GM12878 (cell line): Measurements from ENCODE around the gene SUSD2. TPM values are rescaled to one million over a fixed set of nuclear protein-coding genes. Genes with fewer than 3 reads are reported as not detected.

Source experiments
- ATAC-seq: fragments of 200-7000 bp; cut with Tn5 transposase; 3 replicates; pipeline ENCODE4 v1.9.1; 2020; ENCODE audit warnings: mild to moderate bottlenecking, moderate library complexity
- BruUV-seq: library from RNA; stranded (reverse); fragments of 400-500 nt; replicated peaks from 2 replicates; lab custom pipeline; 2021; lab: Mats Ljungman, UMichigan
- CTCF ChIA-PET: fragments of 300-600 bp; sonication (Branson Sonifier 250); formaldehyde crosslinking; extraction: SDS; loops from one replicate; lab custom pipeline; 2021; ENCODE audit warnings: inconsistent platforms; lab: Yijun Ruan, JAX
- POLR2A ChIA-PET: fragments of 350-600 bp; formaldehyde crosslinking; extraction: SDS; loops from one replicate; lab custom pipeline; 2021; ENCODE audit warnings: inconsistent platforms; lab: Charles Lee
- RAD21 ChIA-PET: fragments of 300-600 bp; sonication (Branson Sonifier 250); formaldehyde crosslinking; loops from one replicate; lab custom pipeline; 2023; ENCODE audit warnings: antibody characterized with exemption; ENCODE audit not compliant: unreplicated experiment; lab: Charles Lee
- SMC1A ChIA-PET: fragments of 300-600 bp; sonication (Branson Sonifier 250); formaldehyde crosslinking; loops from one replicate; lab custom pipeline; 2023; ENCODE audit not compliant: unreplicated experiment, uncharacterized antibody; lab: Charles Lee
- DNase-seq: peaks from one replicate; pipeline ENCODE4 v3.0.0-alpha.2; 2011; ENCODE audit warnings: low read depth, low spot score
- FAIRE-seq: peaks from 3 replicates; lab custom pipeline; 2011; peaks lifted over from hg19 to GRCh38; lab: Jason Lieb, UNC
- H2AFZ ChIP-seq: 2 replicates; pipeline ENCODE4 v1.6.0; 2011; ENCODE audit warnings: low read depth, low read length, control low read depth; ENCODE audit not compliant: control insufficient read depth
- H3K27ac ChIP-seq: 2 replicates; pipeline ENCODE4 v1.5.1; 2011; ENCODE audit warnings: control low read depth; ENCODE audit not compliant: control insufficient read depth, insufficient read depth
- H3K27me3 ChIP-seq, 2 experiments: replicated peaks in 1 of 2; 2 replicates each; pipeline versions ENCODE4 v1.6.0 to v1.6.1; 2011; ENCODE audit warnings: low read length in 1 of 2; ENCODE audit not compliant: control insufficient read depth in 2 of 2, insufficient read depth in 2 of 2
- H3K36me3 ChIP-seq, 2 experiments: 2 replicates each; pipeline ENCODE4 v1.5.1; 2011; ENCODE audit warnings: low read length in 1 of 2; ENCODE audit not compliant: control insufficient read depth in 2 of 2, insufficient read depth in 2 of 2
- H3K4me1 ChIP-seq: 2 replicates; pipeline ENCODE4 v1.6.1; 2011; ENCODE audit warnings: mild to moderate bottlenecking, low read length, moderate library complexity, mixed read lengths; ENCODE audit not compliant: control insufficient read depth, insufficient read depth
- H3K4me2 ChIP-seq: 2 replicates; pipeline ENCODE4 v1.6.0; 2011; ENCODE audit warnings: control low read depth; ENCODE audit not compliant: control insufficient read depth, insufficient read depth
- H3K4me3 ChIP-seq: fragments of 200-600 bp; sonication (generic); 2 replicates; pipeline ENCODE4 v1.5.1; 2016
- H3K79me2 ChIP-seq: 2 replicates; pipeline ENCODE4 v1.6.0; 2011; ENCODE audit warnings: low read length; ENCODE audit not compliant: control insufficient read depth, insufficient read depth
- H3K9ac ChIP-seq: 2 replicates; pipeline ENCODE4 v1.8.0; 2011; ENCODE audit warnings: low read length, control low read depth, mixed read lengths; ENCODE audit not compliant: control insufficient read depth, insufficient read depth
- H3K9me3 ChIP-seq: replicated peaks from 3 replicates; pipeline ENCODE4 v1.5.1; 2011; ENCODE audit warnings: mild to moderate bottlenecking, low read length; ENCODE audit not compliant: control insufficient read depth, insufficient read depth
- H4K20me1 ChIP-seq: 2 replicates; pipeline ENCODE4 v1.6.0; 2011; ENCODE audit not compliant: control insufficient read depth, insufficient read depth
- CBFB ChIP-seq: IDR thresholded peaks from 2 replicates; pipeline ENCODE4 v1.6.1; 2016; ENCODE audit warnings: antibody characterized with exemption, low read depth
- CREM ChIP-seq: IDR thresholded peaks from 2 replicates; pipeline ENCODE4 v1.6.1; 2014; ENCODE audit warnings: antibody characterized with exemption, low read depth
- NFXL1 ChIP-seq: fragments of 450-650 bp; IDR thresholded peaks from 2 replicates; pipeline ENCODE4 v1.6.1; 2017; ENCODE audit warnings: antibody characterized with exemption, mild to moderate bottlenecking, borderline replicate concordance
- NR2C1 ChIP-seq: fragments of 450-650 bp; IDR thresholded peaks from 2 replicates; pipeline ENCODE4 v1.6.1; 2017; ENCODE audit warnings: antibody characterized with exemption, mild to moderate bottlenecking, moderate library complexity
- RAD51 ChIP-seq: fragments of 450-650 bp; IDR thresholded peaks from 2 replicates; pipeline ENCODE4 v1.6.1; 2016; ENCODE audit warnings: moderate library complexity, mild to moderate bottlenecking, inconsistent platforms
- RB1 ChIP-seq: fragments of 450-650 bp; formaldehyde crosslinking; IDR thresholded peaks from 2 replicates; pipeline ENCODE4 v1.6.1; 2017; ENCODE audit warnings: mild to moderate bottlenecking, borderline replicate concordance
- SIX5 ChIP-seq: IDR thresholded peaks from 2 replicates; pipeline ENCODE4 v1.6.1; 2011; ENCODE audit warnings: mild to moderate bottlenecking, low read depth, low read length, moderate library complexity; ENCODE audit not compliant: severe bottlenecking
- STAT3 ChIP-seq: IDR thresholded peaks from 2 replicates; pipeline ENCODE4 v1.6.1; 2011; ENCODE audit warnings: low read depth, low read length, improper control_type of control experiment
- SUPT20H ChIP-seq: IDR thresholded peaks from 2 replicates; pipeline ENCODE4 v1.6.1; 2011; ENCODE audit warnings: low read depth, mild to moderate bottlenecking, low read length, moderate library complexity, borderline replicate concordance; ENCODE audit not compliant: control insufficient read depth
- ZNF384 ChIP-seq: IDR thresholded peaks from 2 replicates; pipeline ENCODE4 v1.6.1; 2012; ENCODE audit warnings: low read depth, mild to moderate bottlenecking, low read length, improper control_type of control experiment, borderline replicate concordance
- WGBS: methylation state at CpG from one replicate; pipeline ENCODE4 v1.1.6; 2016; ENCODE audit warnings: low lambda C conversion rate; ENCODE audit not compliant: insufficient replicate concordance, insufficient coverage; ENCODE audit errors: missing lambda C conversion rate; 5-methylcytosine and 5-hydroxymethylcytosine counted together
- in situ Hi-C: fragments of 300-500 bp; cut with MboI; formaldehyde crosslinking; loops from 9 replicates; pipeline ENCODE4 v1.14.3; 2018; ENCODE audit warnings: mixed read lengths
- intact Hi-C: fragments of 100-400 bp; cut with micrococcal nuclease; formaldehyde crosslinking; loops from one replicate; pipeline ENCODE4 v1.14.2; 2022; ENCODE audit not compliant: unreplicated experiment
- polyA plus RNA-seq, 11 experiments: library from polyadenylated mRNA; depleted of rRNA in 4 of 11; unstranded in 6 of 11; stranded (reverse) in 5 of 11; fragments of >200 nt; fragmentation: Nextera tagmentation in 4 of 11; fragmentation: Illumina TruSeq in 1 of 11; extraction: Ambion mirVana in 4 of 11; extraction: Trizol in 1 of 11; gene quantifications; 1 replicate in 1 of 11; 2 replicates in 10 of 11; pipeline versions ENCODE4 v1.2.1 to v1.2.3, GENCODE V29; 2011 to 2016; ENCODE audit warnings: inconsistent platforms in 2 of 11, missing spikeins in 2 of 11, low read depth in 1 of 11
- total RNA-seq, 4 experiments: library from RNA; depleted of rRNA in 3 of 4; stranded (reverse); fragments of >200 nt in 3 of 4; fragmentation: Illumina TruSeq in 1 of 4; extraction: Trizol in 1 of 4; gene quantifications; 2 replicates each; pipeline versions ENCODE4 v1.2.1 to v1.2.3, GENCODE V29; 2013 to 2021
- TF ChIP-seq, protein P1 (sequence below): fragments of 450-650 bp; IDR thresholded peaks from 2 replicates; pipeline ENCODE4 v1.6.1; 2016; ENCODE audit warnings: mild to moderate bottlenecking
- TF ChIP-seq, protein P2 (sequence below): IDR thresholded peaks from 2 replicates; pipeline ENCODE4 v1.6.1; 2012; ENCODE audit warnings: low read length, inconsistent platforms

SUSD2 gene
- total and polyA plus RNA-seq, 10 of the 15 experiments (the other 5 are each of a cell fraction or from before 2014, with no cell fraction given): 0.04 to 0.31 (median 0.11) TPM; not detected in 5

DNA sequence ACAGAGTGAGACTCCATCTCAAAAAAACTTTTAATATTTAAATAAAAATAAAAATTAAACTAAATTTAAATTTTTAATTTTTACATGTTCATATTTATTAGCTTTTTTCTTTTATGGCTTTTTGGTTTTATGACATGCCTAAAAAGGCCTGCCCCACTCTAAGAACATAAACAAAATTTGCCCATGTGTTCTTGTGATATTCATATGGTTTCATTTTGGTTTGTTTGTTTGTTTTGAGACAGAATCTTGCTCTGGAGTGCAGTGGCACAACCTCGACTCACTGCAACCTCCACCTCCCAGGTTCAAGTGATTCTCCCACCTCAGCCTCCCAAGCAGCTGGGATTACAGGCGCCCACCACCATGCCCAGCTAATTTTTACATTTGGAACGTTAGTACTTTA is 27.7 kb downstream of the SUSD2 start:
- CTCF ChIA-PET: interaction anchor here (1.4 kb wide), 1 partner anchor 21 kb away, joined by 6 read pairs; no protein-coding TSS in a partner anchor
- no peak for ATAC-seq
- TF ChIP-seq RAD51 (no peak), ZNF384 (no peak), CBFB (no peak)
- TF ChIP-seq, all 136 proteins: peak for 0
- in situ Hi-C loops: no loop called here
- H4K20me1 ChIP-seq: no peaks in the 10 kb centered on the region
- no peak overlapping the region for H3K4me3 ChIP-seq
- FAIRE-seq (no peak), DNase-seq (no peak)
- no peaks in the 10 kb centered on the region for H3K79me2 ChIP-seq
- H3K4me1 ChIP-seq: no peaks in the 10 kb centered on the region
- no peak overlapping the region for H3K27ac ChIP-seq
- no peak overlapping the region for H3K9ac ChIP-seq
- RAD21 ChIA-PET: no interaction called here
- H2AFZ ChIP-seq: no peak overlapping the region
- no peaks in the 10 kb centered on the region for H3K36me3 ChIP-seq
- H3K4me2 ChIP-seq: no peak overlapping the region
- H3K27me3 ChIP-seq: no peaks in the 10 kb centered on the region
- POLR2A ChIA-PET: interaction anchor here (1.1 kb wide), 1 partner anchor 35 kb away, joined by 3 read pairs; no protein-coding TSS in a partner anchor
- H3K9me3 ChIP-seq: no peaks in the 10 kb centered on the region
- SMC1A ChIA-PET: interaction anchor here (1.0 kb wide), 1 partner anchor 19 kb away, joined by 4 read pairs; no protein-coding TSS in a partner anchor
- intact Hi-C loops: no loop called here
- WGBS: 22% methylated on average over 3 of the region's 3 CpGs
- no TSS peak for BruUV-seq

DNA sequence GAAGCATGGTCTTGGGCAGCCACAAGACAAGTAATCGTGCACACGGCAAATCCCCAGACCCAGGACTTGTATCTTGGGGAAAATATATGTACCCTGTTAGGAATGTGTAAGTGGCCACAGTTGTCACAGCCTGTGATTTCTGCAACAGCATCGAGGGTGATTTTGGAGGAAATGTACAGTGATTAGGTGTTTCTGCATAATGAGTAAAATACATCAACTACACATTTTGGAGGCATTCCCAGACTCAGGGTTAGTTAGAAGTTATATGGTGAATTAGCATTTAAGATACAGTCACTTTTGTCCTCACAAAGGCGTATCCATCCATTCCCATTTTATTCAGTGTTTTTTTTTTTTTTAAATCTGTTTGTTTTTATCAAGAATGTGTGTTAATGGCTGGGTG is 28.4 kb downstream of the SUSD2 start:
- FAIRE-seq (no peak), ATAC-seq (no peak), DNase-seq (no peak)
- Histone ChIP-seq H3K79me2 (no peaks in the 10 kb centered on the region), H3K9me3 (no peaks in the 10 kb centered on the region), H3K4me1 (no peaks in the 10 kb centered on the region), H3K36me3 (no peaks in the 10 kb centered on the region; a peak in 1 of 4 replicates), H3K4me2 (no peak overlapping the region), H3K9ac (no peak overlapping the region), H3K27me3 (no peaks in the 10 kb centered on the region), H4K20me1 (no peaks in the 10 kb centered on the region), H3K4me3 (no peak overlapping the region), H2AFZ (no peak overlapping the region), H3K27ac (no peak overlapping the region)
- intact Hi-C loops: no loop called here
- no TSS peak for BruUV-seq
- in situ Hi-C loops: no loop called here
- RAD21 ChIA-PET: no interaction called here
- TF ChIP-seq RB1: no peak
- no peak for TF ChIP-seq SUPT20H
- no peak for TF ChIP-seq RAD51
- no peak for TF ChIP-seq NFXL1
- no peak for TF ChIP-seq STAT3
- no peak for TF ChIP-seq CREM
- TF ChIP-seq, protein P1, sequence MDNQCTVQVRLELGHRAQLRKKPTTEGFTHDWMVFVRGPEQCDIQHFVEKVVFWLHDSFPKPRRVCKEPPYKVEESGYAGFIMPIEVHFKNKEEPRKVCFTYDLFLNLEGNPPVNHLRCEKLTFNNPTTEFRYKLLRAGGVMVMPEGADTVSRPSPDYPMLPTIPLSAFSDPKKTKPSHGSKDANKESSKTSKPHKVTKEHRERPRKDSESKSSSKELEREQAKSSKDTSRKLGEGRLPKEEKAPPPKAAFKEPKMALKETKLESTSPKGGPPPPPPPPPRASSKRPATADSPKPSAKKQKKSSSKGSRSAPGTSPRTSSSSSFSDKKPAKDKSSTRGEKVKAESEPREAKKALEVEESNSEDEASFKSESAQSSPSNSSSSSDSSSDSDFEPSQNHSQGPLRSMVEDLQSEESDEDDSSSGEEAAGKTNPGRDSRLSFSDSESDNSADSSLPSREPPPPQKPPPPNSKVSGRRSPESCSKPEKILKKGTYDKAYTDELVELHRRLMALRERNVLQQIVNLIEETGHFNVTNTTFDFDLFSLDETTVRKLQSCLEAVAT: no peak
- no peak for TF ChIP-seq SIX5
- TF ChIP-seq NR2C1: no peak
- TF ChIP-seq, protein P2, sequence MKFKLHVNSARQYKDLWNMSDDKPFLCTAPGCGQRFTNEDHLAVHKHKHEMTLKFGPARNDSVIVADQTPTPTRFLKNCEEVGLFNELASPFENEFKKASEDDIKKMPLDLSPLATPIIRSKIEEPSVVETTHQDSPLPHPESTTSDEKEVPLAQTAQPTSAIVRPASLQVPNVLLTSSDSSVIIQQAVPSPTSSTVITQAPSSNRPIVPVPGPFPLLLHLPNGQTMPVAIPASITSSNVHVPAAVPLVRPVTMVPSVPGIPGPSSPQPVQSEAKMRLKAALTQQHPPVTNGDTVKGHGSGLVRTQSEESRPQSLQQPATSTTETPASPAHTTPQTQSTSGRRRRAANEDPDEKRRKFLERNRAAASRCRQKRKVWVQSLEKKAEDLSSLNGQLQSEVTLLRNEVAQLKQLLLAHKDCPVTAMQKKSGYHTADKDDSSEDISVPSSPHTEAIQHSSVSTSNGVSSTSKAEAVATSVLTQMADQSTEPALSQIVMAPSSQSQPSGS: no peak
- POLR2A ChIA-PET: no interaction called here
- SMC1A ChIA-PET: interaction anchor here (1.0 kb wide), 1 partner anchor 33 kb away, joined by 3 read pairs; no protein-coding TSS in a partner anchor
- 74% methylated on average over 4 of the region's 4 CpGs for WGBS
- CTCF ChIA-PET: interaction anchor here (0.9 to 1.4 kb wide), 2 partner anchors 21 kb away, joined by 4 to 6 read pairs; no protein-coding TSS in a partner anchor
